Neural cell (in vitro differentiated cells): ENCODE results near the gene SLC13A3.

Experiments used
- CTCF ChIP-seq: fragments of 450-650 bp; IDR thresholded peaks from 2 replicates; pipeline ENCODE4 v1.5.1; 2014; ENCODE audit warnings: antibody characterized with exemption, mild to moderate bottlenecking, moderate library complexity; ENCODE audit not compliant: poor library complexity, severe bottlenecking
- EP300 ChIP-seq: fragments of 450-650 bp; conservative IDR thresholded peaks from 2 replicates; pipeline ENCODE4 v1.6.1; 2014; ENCODE audit warnings: antibody characterized with exemption, mild to moderate bottlenecking, moderate library complexity; ENCODE audit not compliant: poor library complexity, severe bottlenecking
- EZH2 ChIP-seq: fragments of 200-600, 300-800 bp; shearing (Covaris generic), sonication (generic); IDR thresholded peaks from 2 replicates; pipeline ENCODE4 v1.6.1; 2014; ENCODE audit warnings: antibody characterized with exemption, low read length, borderline replicate concordance, mild to moderate bottlenecking; ENCODE audit not compliant: insufficient read depth, poor library complexity, severe bottlenecking
- MXI1 ChIP-seq: fragments of 450-650 bp; conservative IDR thresholded peaks from 2 replicates; pipeline ENCODE4 v1.6.1; 2014; ENCODE audit warnings: antibody characterized with exemption, mild to moderate bottlenecking; ENCODE audit not compliant: poor library complexity, severe bottlenecking
- POLR2AphosphoS5 ChIP-seq: IDR thresholded peaks from 2 replicates; pipeline ENCODE4 v1.6.1; 2012
- RAD21 ChIP-seq: fragments of 450-650 bp; conservative IDR thresholded peaks from 2 replicates; pipeline ENCODE4 v1.6.1; 2014; ENCODE audit warnings: antibody characterized with exemption, mild to moderate bottlenecking, moderate library complexity
- SMC3 ChIP-seq: fragments of 450-650 bp; conservative IDR thresholded peaks from 2 replicates; pipeline ENCODE4 v1.6.1; 2014; ENCODE audit warnings: antibody characterized with exemption, mild to moderate bottlenecking, moderate library complexity; ENCODE audit not compliant: poor library complexity
- TAF1 ChIP-seq: IDR thresholded peaks from 2 replicates; pipeline ENCODE4 v1.6.1; 2012; ENCODE audit warnings: low read depth
- TF ChIP-seq, protein P1 (sequence below): IDR thresholded peaks from 2 replicates; pipeline ENCODE4 v1.6.1; 2012; ENCODE audit warnings: borderline replicate concordance

GRCh38 chr20:46584508-46584907 is 66.8 kb downstream of the SLC13A3 start:
- no peak for TF ChIP-seq TAF1
- no peak for TF ChIP-seq EZH2
- no peak for TF ChIP-seq EP300
- no peak for TF ChIP-seq CTCF
- TF ChIP-seq SMC3: no peak
- TF ChIP-seq, protein P1, sequence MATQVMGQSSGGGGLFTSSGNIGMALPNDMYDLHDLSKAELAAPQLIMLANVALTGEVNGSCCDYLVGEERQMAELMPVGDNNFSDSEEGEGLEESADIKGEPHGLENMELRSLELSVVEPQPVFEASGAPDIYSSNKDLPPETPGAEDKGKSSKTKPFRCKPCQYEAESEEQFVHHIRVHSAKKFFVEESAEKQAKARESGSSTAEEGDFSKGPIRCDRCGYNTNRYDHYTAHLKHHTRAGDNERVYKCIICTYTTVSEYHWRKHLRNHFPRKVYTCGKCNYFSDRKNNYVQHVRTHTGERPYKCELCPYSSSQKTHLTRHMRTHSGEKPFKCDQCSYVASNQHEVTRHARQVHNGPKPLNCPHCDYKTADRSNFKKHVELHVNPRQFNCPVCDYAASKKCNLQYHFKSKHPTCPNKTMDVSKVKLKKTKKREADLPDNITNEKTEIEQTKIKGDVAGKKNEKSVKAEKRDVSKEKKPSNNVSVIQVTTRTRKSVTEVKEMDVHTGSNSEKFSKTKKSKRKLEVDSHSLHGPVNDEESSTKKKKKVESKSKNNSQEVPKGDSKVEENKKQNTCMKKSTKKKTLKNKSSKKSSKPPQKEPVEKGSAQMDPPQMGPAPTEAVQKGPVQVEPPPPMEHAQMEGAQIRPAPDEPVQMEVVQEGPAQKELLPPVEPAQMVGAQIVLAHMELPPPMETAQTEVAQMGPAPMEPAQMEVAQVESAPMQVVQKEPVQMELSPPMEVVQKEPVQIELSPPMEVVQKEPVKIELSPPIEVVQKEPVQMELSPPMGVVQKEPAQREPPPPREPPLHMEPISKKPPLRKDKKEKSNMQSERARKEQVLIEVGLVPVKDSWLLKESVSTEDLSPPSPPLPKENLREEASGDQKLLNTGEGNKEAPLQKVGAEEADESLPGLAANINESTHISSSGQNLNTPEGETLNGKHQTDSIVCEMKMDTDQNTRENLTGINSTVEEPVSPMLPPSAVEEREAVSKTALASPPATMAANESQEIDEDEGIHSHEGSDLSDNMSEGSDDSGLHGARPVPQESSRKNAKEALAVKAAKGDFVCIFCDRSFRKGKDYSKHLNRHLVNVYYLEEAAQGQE: no peak
- TF ChIP-seq MXI1: no peak
- TF ChIP-seq POLR2AphosphoS5: no peak
- no peak for TF ChIP-seq RAD21
